Thyroid gland (tissue), 4 donors: ENCODE data around the gene NNT.

Experiments
- POLR2A ChIP-seq, 2 donors: fragments of 450-650 bp; IDR thresholded peaks; one replicate each; pipeline ENCODE4 v1.6.1; 2017; ENCODE audit warnings: antibody characterized with exemption in 2 of 2, mild to moderate bottlenecking in 2 of 2, moderate library complexity in 1 of 2
- TF ChIP-seq, protein P1 (sequence below), 6 experiments: fragments of 200-600 bp in 3 of 6; fragments of 450-650 bp in 3 of 6; sonication (generic) in 3 of 6; IDR thresholded peaks; one replicate each; pipeline ENCODE4 v1.5.1; 2016 to 2019; ENCODE audit warnings: antibody characterized with exemption in 6 of 6, mild to moderate bottlenecking in 2 of 6, inconsistent platforms in 1 of 6, moderate library complexity in 1 of 6

- TF ChIP-seq, protein P1, sequence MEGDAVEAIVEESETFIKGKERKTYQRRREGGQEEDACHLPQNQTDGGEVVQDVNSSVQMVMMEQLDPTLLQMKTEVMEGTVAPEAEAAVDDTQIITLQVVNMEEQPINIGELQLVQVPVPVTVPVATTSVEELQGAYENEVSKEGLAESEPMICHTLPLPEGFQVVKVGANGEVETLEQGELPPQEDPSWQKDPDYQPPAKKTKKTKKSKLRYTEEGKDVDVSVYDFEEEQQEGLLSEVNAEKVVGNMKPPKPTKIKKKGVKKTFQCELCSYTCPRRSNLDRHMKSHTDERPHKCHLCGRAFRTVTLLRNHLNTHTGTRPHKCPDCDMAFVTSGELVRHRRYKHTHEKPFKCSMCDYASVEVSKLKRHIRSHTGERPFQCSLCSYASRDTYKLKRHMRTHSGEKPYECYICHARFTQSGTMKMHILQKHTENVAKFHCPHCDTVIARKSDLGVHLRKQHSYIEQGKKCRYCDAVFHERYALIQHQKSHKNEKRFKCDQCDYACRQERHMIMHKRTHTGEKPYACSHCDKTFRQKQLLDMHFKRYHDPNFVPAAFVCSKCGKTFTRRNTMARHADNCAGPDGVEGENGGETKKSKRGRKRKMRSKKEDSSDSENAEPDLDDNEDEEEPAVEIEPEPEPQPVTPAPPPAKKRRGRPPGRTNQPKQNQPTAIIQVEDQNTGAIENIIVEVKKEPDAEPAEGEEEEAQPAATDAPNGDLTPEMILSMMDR (IDR thresholded peaks at IDR 0.05): no peak
- no peak for TF ChIP-seq POLR2A (IDR thresholded peaks at IDR 0.05)
Measured at GRCh38 chr5:43699910-43700309, 96.9 kb downstream of the NNT start.
